ENCODE results near the gene ELP2. TPM values are rescaled to one million over a fixed set of nuclear protein-coding genes. Genes with fewer than 3 reads are reported as not detected.

ELP2 gene
- total and polyA plus RNA-seq, 2 of the 8 experiments (the other 6 are each of a cell fraction or from before 2014, with no cell fraction given): 55.8 to 165 TPM

GRCh38 chr18:36086186-36086585 lies 43.5 kb upstream of the ELP2 start:
- TF ChIP-seq CHD2 (IDR thresholded peaks at IDR 0.05; ENCODE audit: low read length) (no peak), JUN (IDR thresholded peaks at IDR 0.05; ENCODE audit: low read depth, low read length) (no peak)
- Histone ChIP-seq H3K4me1 (replicated peaks in 1 of 4; ENCODE audit: control insufficient read depth in 3 of 4, insufficient read depth in 4 of 4, low read length in 3 of 4) (no peaks in the 10 kb centered on the region), H3K27ac (ENCODE audit: low read depth, low read length) (no peak overlapping the region), H3K56ac (replicated peaks; ENCODE audit: insufficient read length, low read depth, low read length) (no peak overlapping the region), H2BK15ac (ENCODE audit: low read length) (no peak overlapping the region), H3K36me3 (ENCODE audit: control insufficient read depth in 2 of 4, insufficient read depth in 4 of 4, low read length in 3 of 4) (no peaks in the 10 kb centered on the region), H4K5ac (ENCODE audit: insufficient read length, low read depth, low read length) (no peak overlapping the region), H3K9ac (replicated peaks in 1 of 4; ENCODE audit: extremely low read depth in 1 of 4, low read depth in 3 of 4, low read length in 3 of 4) (no peak overlapping the region), H3K4me3 (ENCODE audit: extremely low read depth in 1 of 4, insufficient read depth in 2 of 4, low read depth in 3 of 4, low read length in 4 of 4) (no peak overlapping the region), H3K14ac (ENCODE audit: insufficient read length) (no peak overlapping the region), H3K18ac (ENCODE audit: extremely low read depth, low read length) (no peak overlapping the region), H2BK20ac (ENCODE audit: low read length) (no peak overlapping the region), H3K4me2 (ENCODE audit: insufficient read depth in 1 of 2, low read depth in 2 of 2, low read length in 2 of 2) (no peak overlapping the region), H2AFZ (ENCODE audit: low read length) (0 out of 2 replicates have a peak overlapping the region, but pooled peaks have one; percentile 20), H3K27me3 (replicated peaks in 1 of 4; ENCODE audit: control insufficient read depth in 3 of 4, extremely low read depth in 1 of 4, insufficient read depth in 3 of 4, low read length in 3 of 4) (no peaks in the 10 kb centered on the region), H3K79me1 (ENCODE audit: low read depth, low read length) (no peaks in the 10 kb centered on the region), H4K91ac (replicated peaks; ENCODE audit: insufficient read length, low read length) (no peak overlapping the region), H3K79me2 (ENCODE audit: control insufficient read depth in 1 of 2, insufficient read depth in 2 of 2, low read length in 2 of 2) (no peaks in the 10 kb centered on the region), H3K4ac (replicated peaks; ENCODE audit: insufficient read length, low read depth, low read length) (no peak overlapping the region), H4K8ac (ENCODE audit: extremely low read depth, insufficient read depth, low read length) (no peak overlapping the region), H3K9me3 (ENCODE audit: insufficient read depth in 2 of 2, low read depth in 1 of 2, low read length in 1 of 2) (no peaks in the 10 kb centered on the region), H2BK120ac (replicated peaks; ENCODE audit: low read depth, low read length) (no peak overlapping the region), H4K20me1 (replicated peaks in 1 of 2; ENCODE audit: control insufficient read depth in 1 of 2, insufficient read depth in 2 of 2, low read length in 2 of 2) (no peaks in the 10 kb centered on the region), H2AK5ac (ENCODE audit: low read depth, low read length) (no peak overlapping the region), H2BK5ac (ENCODE audit: low read depth, low read length) (no peak overlapping the region), H3K23me2 (ENCODE audit: low read depth, low read length) (no peaks in the 10 kb centered on the region), H2BK12ac (ENCODE audit: low read depth, low read length) (no peak overlapping the region), H3K23ac (ENCODE audit: insufficient read length) (no peak overlapping the region)
- ChIA-PET CTCF (ENCODE audit: partially characterized antibody) (interaction anchor here (0.6 to 1.9 kb wide), 7 partner anchors 9 to 81 kb away, joined by 3 to 25 read pairs (median 4); no protein-coding TSS in a partner anchor), POLR2A (ENCODE audit: partially characterized antibody) (interaction anchor here (1.4 kb wide), 1 partner anchor 18 kb away, joined by 3 read pairs; the partner anchor contains the start of gene RPRD1A)
- no peak for DNase-seq (ENCODE audit: low read depth in 1 of 2, low spot score in 2 of 2)
- 80% methylated on average over 8 of the region's 8 CpGs; no CpG with 5 or more reads in 1 of the 2 experiments for WGBS, 2 experiments (ENCODE audit: extremely low coverage in 1 of 2, insufficient coverage in 1 of 2, insufficient read length in 1 of 2, insufficient replicate concordance in 2 of 2, low coverage in 1 of 2, low lambda C conversion rate in 2 of 2, missing lambda C conversion rate in 1 of 2)
- no peak for FAIRE-seq
